ENCODE data around the gene GNLY.

GNLY gene

GRCh38 chr2:85744741-85745601 lies 50.8 kb downstream of the GNLY start:
- DNase-seq (ENCODE audit: low read depth), result peak; percentile 94

GRCh38 chr2:85745619-85746018 lies 51.5 kb downstream of the GNLY start:
- DNase-seq (ENCODE audit: low read depth), result no peak

DNA sequence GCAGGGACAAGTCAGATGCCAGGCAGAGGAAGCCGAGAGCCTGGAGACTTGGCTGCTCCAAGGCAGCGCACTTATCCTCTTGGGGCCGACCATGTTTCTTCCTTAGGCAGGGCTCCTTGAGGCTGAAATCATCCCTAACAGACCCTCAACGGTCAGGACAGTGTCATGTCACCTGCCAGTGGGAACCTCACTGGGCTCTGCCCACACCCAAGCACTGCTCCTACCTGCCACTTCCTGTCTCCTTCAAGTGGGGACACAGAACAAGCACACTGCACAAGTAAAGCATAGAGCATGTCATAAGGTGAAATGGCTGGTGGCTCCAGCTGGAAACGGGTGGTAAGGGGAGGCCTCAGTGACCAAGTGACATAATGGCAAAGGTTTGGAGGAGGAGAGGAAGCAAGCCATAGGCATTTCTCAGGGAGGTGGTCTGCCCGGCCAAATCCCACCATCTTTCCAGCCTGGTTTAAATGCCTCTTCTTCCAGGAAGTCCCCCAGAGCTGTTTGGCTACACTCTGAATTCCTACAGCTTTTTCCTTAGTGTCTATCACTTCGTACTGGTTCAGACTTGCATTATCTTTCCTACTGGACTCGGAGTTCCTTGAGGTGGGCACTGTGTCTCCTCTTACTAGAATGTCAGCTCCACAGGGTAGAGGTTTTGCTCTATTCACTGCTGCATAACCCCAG lies 52.3 kb downstream of the GNLY start:
- DNase-seq (ENCODE audit: low read depth), result no peak

- DNase-seq (ENCODE audit: low read depth), result no peak
These were observed 53.3 kb downstream of the GNLY start for GRCh38 chr2:85747441-85747840.

- DNase-seq (ENCODE audit: low read depth), result no peak
These were observed 54.0 kb downstream of the GNLY start for GRCh38 chr2:85748039-85748734.
